ENCODE results near the gene SCD5. TPM values are rescaled to one million over a fixed set of nuclear protein-coding genes. Genes with fewer than 3 reads are reported as not detected.
"Not testable (repeated sequence)": the region's sequence is repeated elsewhere in the genome, so short reads cannot be mapped to it uniquely, and the experiment has no call there.

SCD5 gene
- total RNA-seq (2014; rRNA removed; shearing (Covaris generic)) = 15.7 and 17.2 TPM in 2 replicates

DNA sequence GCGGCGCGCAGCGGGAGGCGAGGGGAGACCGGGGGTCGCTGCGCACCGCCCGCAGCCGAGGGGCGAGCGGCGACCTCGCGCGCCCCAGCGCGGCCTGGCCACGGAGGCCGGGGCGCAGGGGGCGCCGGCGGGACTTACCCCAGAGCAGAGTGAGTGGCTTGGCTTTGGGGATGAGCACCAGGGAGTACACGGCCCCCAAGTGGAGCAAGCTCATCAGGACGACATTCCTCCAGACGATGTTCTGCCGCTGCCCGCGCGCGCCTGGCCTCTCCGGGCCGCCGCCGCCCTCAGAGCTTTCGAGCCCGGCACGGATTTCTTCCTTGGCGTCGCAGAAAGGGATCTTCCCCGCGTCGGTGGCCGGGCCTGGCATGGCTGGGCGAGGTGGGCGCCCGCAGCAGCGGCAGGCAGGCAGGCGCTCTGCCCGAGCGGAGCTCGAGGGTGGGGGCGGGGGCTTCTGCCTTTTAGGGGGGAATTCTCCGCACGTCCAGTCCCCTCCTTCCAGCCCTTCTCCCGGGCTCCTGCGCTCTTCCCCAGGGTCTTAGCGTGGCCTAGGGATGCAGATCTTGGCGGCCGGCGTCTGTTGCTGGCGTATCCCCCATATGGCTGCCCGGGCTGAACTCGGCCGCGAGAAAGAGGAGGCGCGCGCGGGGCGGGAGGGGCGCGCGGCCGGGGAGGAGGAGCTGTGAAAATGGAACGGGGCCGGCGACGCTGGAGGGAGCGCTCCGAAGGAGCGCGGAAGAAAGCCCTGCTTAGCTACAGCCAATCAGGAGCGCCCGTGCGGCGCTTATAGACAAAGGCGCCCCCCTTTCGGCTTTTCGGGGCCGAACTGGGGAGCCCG lies at the start of gene SCD5:
TSS of gene SCD5 (minus strand) at position 629 of the 838 bp plus-strand sequence. CDS start at position 370, 259 bp downstream.
- Histone ChIP-seq H3K27ac (no peak within 1 kb of the TSS), H3K36me3 (0 out of 2 replicates have a peak, but pooled peaks cover 4% of the 10 kb centered on the region), H3K9me3 (replicated peaks) (no peaks in the 10 kb centered on the region), H3K27me3 (replicated peaks) (no peaks in the 10 kb centered on the region), H3K4me3 (peak within 1 kb of the TSS; percentile 69), H3K4me1 (replicated peaks) (peaks cover 25% of the 10 kb centered on the region)
- peak; percentile 66 to 72 for DNase-seq (ENCODE audit: low read depth in 1 of 2, low spot score in 2 of 2)

DNA sequence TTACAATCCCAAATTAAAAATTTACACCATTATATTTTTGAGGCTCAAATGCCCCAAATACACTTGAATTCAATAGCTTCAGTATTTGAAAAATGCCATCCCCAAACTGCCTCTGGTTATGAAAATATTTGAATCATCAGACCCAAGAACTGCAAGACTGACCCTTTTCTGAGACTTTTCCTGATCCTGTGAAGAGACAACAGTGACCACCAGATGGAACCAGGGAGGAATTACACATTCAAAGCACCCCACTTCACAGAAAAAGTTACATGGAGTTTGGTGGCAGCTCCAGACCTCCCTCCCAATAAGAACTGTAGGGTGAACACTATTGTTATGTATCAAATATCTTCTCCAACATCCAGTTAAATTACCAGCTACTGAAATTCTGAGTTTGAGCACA lies 44.0 kb upstream of the SCD5 start:
- H3K4me3 ChIP-seq = no peak overlapping the region
- no peak for DNase-seq (ENCODE audit: low read depth in 1 of 2, low spot score in 2 of 2)
- peaks cover 88% of the 10 kb centered on the region for H3K36me3 ChIP-seq
- H3K27ac ChIP-seq = no peak overlapping the region
- peaks cover 11% of the 10 kb centered on the region for H3K4me1 ChIP-seq (replicated peaks)
- no peaks in the 10 kb centered on the region for H3K9me3 ChIP-seq (replicated peaks)
- H3K27me3 ChIP-seq (replicated peaks) = no peaks in the 10 kb centered on the region

DNA sequence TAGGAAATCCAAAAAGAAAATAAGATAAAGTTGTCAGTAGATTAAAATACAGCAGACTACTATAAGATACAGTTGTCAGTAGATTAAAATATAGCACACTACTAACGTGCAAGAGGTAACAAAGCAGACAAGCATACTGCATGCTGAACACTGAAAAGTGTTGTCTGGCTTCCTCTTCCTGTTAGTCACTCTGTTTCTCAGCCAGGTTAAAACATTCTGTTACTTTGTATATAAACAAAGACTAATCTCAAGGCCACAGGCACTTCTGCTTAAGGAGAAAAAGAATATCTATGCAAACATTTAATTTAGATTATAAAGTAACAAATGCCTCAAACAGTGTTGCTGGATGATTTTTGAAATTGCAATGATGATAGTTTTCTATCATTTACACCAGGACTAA lies 41.0 kb upstream of the SCD5 start:
- DNase-seq (ENCODE audit: low read depth in 1 of 2, low spot score in 2 of 2) = peak in 1 of 2 experiments; percentile 21
- Histone ChIP-seq H3K27ac (no peak overlapping the region), H3K27me3 (replicated peaks) (no peaks in the 10 kb centered on the region), H3K9me3 (replicated peaks) (no peaks in the 10 kb centered on the region), H3K4me1 (replicated peaks) (peaks cover 14% of the 10 kb centered on the region), H3K36me3 (peaks cover 63% of the 10 kb centered on the region), H3K4me3 (no peak overlapping the region)

DNA sequence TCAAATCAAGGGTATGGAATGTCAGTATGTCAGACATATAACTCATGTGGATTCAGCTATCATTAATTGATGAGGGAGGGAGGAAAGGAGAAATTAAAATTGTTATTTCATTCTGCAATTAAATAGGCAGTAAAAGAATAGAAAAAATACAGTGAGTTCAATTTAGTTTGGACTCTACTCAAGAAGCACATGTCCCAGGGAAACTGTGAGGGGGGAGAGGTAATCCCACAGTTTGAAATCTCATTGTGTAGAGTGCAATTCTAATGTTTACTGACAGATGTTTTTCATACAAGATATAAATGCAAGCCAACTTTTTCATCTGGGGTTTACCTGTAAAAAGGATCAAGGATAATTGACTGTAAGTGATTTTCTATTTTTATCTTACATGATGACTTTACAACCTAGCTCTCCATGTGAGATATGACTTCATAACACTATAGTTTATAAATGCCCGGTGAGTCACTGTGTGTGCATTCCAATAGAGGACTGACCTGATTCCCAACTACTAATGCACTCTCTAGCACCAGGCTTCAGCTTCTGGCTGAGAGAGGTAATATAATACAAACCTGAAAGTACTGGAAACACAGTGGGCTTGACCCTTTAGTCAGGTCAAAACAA lies 35.2 kb upstream of the SCD5 start:
- peaks cover 48% of the 10 kb centered on the region for H3K36me3 ChIP-seq
- H3K9me3 ChIP-seq (replicated peaks) = no peaks in the 10 kb centered on the region
- peak overlapping the region; percentile 27 for H3K27ac ChIP-seq
- no peak overlapping the region for H3K4me3 ChIP-seq
- peaks cover 16% of the 10 kb centered on the region for H3K4me1 ChIP-seq (replicated peaks)
- DNase-seq (ENCODE audit: low read depth in 1 of 2, low spot score in 2 of 2) = peak; percentile 64 to 80
- H3K27me3 ChIP-seq (replicated peaks) = no peaks in the 10 kb centered on the region

DNA sequence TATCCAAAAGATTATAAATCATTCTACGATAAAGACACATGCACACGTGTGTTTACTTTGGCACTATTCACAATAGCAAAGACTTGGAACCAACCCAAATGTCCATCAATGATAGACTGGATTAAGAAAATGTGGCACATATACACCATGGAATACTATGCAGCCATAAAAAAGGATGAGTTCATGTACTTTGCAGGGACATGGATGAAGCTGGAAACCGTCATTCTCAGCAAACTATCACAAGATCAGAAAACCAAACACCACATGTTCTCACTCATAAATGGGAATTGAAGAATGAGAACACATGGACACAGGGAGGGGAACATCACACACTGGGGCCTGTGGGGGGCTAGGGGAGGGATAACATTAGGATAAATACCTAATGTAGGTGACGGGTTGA lies 34.5 kb upstream of the SCD5 start:
- Histone ChIP-seq H3K36me3 (peaks cover 48% of the 10 kb centered on the region), H3K4me1 (replicated peaks) (peaks cover 16% of the 10 kb centered on the region)
- DNase-seq (ENCODE audit: low read depth in 1 of 2, low spot score in 2 of 2); H3K27ac ChIP-seq; H3K27me3 ChIP-seq (replicated peaks); H3K9me3 ChIP-seq (replicated peaks); H3K4me3 ChIP-seq: not testable (repeated sequence)

DNA sequence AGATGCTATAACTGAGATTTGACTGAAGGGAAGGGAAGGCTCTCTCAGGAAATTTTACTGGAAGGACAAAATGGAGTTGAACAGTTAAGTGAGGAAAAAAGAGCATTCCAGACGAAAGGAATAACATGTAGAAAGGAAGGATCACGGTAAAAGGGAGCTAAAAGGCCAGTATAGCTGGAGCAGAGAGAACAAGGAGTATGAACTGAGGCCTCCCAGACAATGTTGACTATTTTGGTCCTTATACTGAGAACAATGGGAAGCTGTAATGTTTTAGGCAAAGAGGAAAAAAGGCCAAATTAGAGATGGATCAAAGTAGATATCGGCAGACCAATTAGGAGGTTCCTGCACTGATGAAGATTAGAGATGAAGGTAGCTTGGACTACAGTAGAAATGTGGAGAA lies 26.8 kb upstream of the SCD5 start:
- no peak for DNase-seq (ENCODE audit: low read depth in 1 of 2, low spot score in 2 of 2)
- no peak overlapping the region for H3K4me3 ChIP-seq
- no peaks in the 10 kb centered on the region for H3K9me3 ChIP-seq (replicated peaks)
- H3K4me1 ChIP-seq (replicated peaks) = peaks cover 10% of the 10 kb centered on the region
- H3K27ac ChIP-seq = no peak overlapping the region
- no peaks in the 10 kb centered on the region for H3K27me3 ChIP-seq (replicated peaks)
- peaks cover 97% of the 10 kb centered on the region for H3K36me3 ChIP-seq

DNA sequence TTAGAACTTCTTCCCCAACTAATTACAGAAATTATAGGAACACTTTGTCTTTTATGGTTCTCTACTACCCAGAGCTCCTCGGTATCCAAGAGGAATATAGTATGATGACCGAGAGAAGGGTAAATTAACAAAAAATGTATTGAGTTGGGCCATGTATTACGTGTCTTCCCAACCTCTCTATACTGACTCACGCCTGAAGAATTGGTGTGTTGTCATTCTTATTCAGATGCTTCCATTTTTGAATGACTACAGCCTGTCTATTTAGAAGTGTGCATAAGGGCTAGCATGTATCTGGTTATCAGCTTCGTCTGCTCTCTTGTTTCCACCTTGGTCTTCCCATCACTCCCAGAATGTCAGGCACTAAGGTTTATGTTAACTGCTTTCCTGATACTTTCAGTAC lies 24.5 kb upstream of the SCD5 start:
- peaks cover 95% of the 10 kb centered on the region for H3K36me3 ChIP-seq
- no peaks in the 10 kb centered on the region for H3K9me3 ChIP-seq (replicated peaks)
- H3K27ac ChIP-seq = peak overlapping the region; percentile 2; the same call in 1 of the 2 replicates
- H3K4me1 ChIP-seq (replicated peaks) = peaks cover 10% of the 10 kb centered on the region
- peak in 1 of 2 experiments; percentile 12 for DNase-seq (ENCODE audit: low read depth in 1 of 2, low spot score in 2 of 2)
- H3K27me3 ChIP-seq (replicated peaks) = no peaks in the 10 kb centered on the region
- H3K4me3 ChIP-seq = no peak overlapping the region

DNA sequence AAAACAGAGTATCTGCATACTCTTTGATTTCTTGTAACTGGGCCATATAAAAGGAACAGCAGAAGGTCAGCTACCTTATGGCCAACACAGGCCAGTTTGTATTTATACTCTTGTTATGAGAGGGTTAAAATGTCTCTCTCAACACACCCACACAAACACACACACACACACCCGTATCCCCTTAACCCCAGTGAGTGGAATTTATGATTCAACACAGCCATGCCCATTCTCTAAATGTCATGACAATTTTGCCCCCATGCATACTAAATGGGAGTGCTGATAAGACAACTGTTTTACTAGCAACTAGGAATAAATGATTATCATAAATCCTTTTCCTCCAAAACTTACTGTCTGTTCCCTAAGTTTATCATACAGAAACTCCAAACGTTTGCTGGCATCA lies 22.1 kb upstream of the SCD5 start:
- no peak overlapping the region for H3K4me3 ChIP-seq
- DNase-seq (ENCODE audit: low read depth in 1 of 2, low spot score in 2 of 2) = no peak
- no peaks in the 10 kb centered on the region for H3K9me3 ChIP-seq (replicated peaks)
- H3K27me3 ChIP-seq (replicated peaks) = no peaks in the 10 kb centered on the region
- peaks cover 10% of the 10 kb centered on the region for H3K4me1 ChIP-seq (replicated peaks)
- peaks cover 80% of the 10 kb centered on the region for H3K36me3 ChIP-seq
- no peak overlapping the region for H3K27ac ChIP-seq

DNA sequence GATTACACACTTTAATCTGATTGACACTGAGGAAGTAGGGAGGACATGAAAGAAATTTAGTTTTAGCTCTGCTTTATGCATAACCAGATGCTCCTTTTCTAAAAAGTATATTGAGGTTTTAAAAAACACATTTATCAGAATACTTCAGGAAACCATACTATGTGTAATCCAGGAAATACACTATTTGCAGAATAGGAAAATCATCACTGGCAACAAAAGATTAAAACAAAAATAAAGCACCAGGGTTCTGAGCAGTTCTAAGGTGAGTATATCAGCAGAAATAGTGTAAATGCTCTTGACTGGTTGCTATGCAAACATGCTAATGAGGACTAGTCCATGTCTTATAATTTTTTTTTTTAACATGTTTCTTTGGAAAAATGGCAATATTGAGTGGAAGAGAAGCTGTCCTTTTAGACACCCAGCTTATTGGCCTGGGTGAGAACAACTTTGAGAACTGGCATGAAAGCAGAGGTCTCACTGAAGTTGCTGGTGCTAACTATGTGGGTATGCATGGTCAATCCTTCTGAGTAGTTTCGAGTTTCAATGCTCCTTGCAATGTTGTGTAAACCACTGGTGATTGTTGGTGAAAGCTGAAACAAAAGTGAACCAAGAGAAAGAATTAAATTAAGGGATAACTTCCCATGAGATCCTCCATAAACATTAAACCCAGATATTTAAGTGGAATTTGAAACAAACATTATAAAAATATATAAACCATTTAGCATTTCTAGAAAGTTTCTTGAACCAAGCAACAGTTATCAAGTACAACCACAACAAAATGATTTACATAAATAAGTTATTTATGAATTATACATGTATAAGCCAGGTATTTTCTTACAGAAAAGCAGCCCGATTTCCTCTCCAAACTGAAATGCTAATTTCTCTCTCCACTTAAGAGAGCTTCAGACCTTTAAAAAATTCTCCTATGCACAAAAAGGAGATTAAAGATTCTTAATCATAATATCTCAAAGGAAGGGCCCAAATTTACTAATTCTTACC lies 20.4 kb upstream of the SCD5 start:
- Histone ChIP-seq H3K4me1 (replicated peaks) (peaks cover 10% of the 10 kb centered on the region), H3K27ac (no peak overlapping the region), H3K27me3 (replicated peaks) (no peaks in the 10 kb centered on the region), H3K36me3 (peaks cover 64% of the 10 kb centered on the region), H3K9me3 (replicated peaks) (no peaks in the 10 kb centered on the region), H3K4me3 (no peak overlapping the region)
- no peak for DNase-seq (ENCODE audit: low read depth in 1 of 2, low spot score in 2 of 2)

DNA sequence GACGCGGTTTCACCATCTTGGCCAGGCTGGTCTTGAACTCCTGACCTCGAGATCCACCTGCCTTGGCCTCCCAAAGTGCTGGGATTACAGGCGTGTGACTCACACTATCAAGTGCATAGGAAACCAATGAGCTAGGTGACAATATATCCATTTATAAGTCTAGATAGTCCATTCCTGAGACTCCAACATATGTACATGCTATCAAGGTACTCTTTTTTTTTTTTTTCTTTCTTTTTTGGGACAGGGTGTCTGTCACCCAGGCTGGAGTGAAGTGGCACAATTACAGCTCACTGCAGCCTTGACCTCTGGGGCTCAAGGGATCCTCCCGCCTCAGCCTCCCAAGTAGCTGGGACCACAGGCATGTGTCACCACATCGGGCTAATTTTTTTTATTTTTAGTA lies 18.3 kb upstream of the SCD5 start:
- not testable (repeated sequence) for H3K4me3 ChIP-seq; DNase-seq (ENCODE audit: low read depth in 1 of 2, low spot score in 2 of 2); H3K4me1 ChIP-seq (replicated peaks); H3K9me3 ChIP-seq (replicated peaks); H3K27me3 ChIP-seq (replicated peaks); H3K27ac ChIP-seq
- peaks cover 43% of the 10 kb centered on the region for H3K36me3 ChIP-seq

DNA sequence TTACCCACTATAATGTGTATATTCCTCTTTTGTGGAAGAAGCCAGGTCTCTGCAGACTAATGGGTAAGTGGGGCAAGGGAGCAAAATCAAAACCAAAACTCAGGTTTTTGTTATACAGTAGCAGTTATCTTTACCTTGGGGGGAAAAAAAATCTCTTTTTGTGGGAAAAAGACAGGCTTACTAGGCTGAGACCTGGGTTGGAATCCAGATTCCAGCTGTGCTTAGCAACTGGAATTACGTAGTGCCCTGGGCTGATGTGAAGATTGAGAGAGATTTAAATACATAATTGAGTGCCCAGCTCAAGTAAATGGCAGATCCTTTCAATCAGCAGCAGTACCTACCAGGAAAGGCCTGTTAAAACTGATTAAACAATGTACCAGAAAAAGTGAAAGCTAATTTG lies 15.4 kb upstream of the SCD5 start:
- Histone ChIP-seq H3K36me3 (peaks cover 19% of the 10 kb centered on the region), H3K4me3 (no peak overlapping the region), H3K27ac (no peak overlapping the region), H3K27me3 (replicated peaks) (no peaks in the 10 kb centered on the region), H3K9me3 (replicated peaks) (no peaks in the 10 kb centered on the region), H3K4me1 (replicated peaks) (peaks cover 7% of the 10 kb centered on the region)
- no peak for DNase-seq (ENCODE audit: low read depth in 1 of 2, low spot score in 2 of 2)

DNA sequence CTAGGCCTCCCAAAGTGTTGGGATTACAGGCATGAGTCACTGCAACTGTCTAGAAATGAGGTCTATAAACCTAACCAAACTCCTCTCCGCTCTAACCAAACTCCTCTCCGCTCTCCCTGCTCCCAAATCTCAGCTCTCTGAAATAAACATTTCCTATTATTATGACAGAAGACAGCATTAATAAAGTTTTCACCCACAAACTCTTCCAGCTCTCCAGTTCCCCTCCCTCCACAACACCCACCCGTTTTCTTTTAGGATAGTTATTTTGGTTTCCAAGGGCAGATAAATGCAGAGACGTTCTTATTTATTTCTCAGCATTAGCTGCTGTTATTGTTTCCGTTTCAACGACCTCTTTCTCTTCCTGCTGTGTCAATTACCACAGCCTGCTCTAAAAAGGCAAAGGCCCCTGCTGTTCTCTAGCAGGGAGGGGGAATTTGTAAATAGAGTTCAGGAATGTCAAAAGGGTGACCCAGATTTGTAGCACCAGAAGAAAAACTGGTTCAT lies 13.3 kb upstream of the SCD5 start:
- Histone ChIP-seq H3K9me3 (replicated peaks) (no peaks in the 10 kb centered on the region), H3K27me3 (replicated peaks) (no peaks in the 10 kb centered on the region), H3K4me3 (no peak overlapping the region), H3K4me1 (replicated peaks) (peaks cover 7% of the 10 kb centered on the region), H3K36me3 (no peaks in the 10 kb centered on the region), H3K27ac (peak overlapping the region; percentile 58)
- DNase-seq (ENCODE audit: low read depth in 1 of 2, low spot score in 2 of 2) = peak in 1 of 2 experiments; percentile 39

DNA sequence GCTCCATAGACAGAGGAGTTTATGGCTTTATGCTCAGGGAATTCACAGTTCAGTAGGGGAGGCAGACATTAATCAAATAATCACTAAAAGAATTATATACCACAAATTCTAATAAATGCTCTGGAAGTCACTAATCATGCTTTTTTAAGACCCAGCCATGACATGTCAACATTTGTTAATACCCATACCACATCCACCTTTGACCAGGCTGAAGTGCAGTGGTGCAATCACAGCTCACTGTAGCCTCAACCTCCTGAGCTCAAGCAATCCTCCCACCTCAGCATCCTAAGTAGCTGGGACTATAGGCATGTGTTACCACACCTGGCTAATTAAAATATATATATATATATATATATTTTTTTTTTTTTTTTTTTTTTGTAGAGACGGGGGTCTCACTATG lies 12.8 kb upstream of the SCD5 start:
- DNase-seq (ENCODE audit: low read depth in 1 of 2, low spot score in 2 of 2) = no peak
- Histone ChIP-seq H3K36me3 (no peaks in the 10 kb centered on the region), H3K4me3 (no peak overlapping the region), H3K4me1 (replicated peaks) (peaks cover 7% of the 10 kb centered on the region), H3K27ac (no peak overlapping the region), H3K9me3 (replicated peaks) (no peaks in the 10 kb centered on the region), H3K27me3 (replicated peaks) (no peaks in the 10 kb centered on the region)

Measured in SJSA1 (cell line).